Astrocyte of the spinal cord (primary cell): ENCODE measurements around the gene TESMIN.

Experiments
- DNase-seq: peaks from one replicate; pipeline ENCODE4 v3.0.0; 2011; ENCODE audit warnings: low read depth, low spot score
- H3K4me3 ChIP-seq: 2 replicates; pipeline ENCODE4 v1.5.1; 2011; ENCODE audit warnings: low read depth, mild to moderate bottlenecking, low read length, moderate library complexity
- CTCF ChIP-seq: IDR thresholded peaks from 2 replicates; pipeline ENCODE4 v1.5.1; 2012; ENCODE audit warnings: low read depth, mild to moderate bottlenecking, low read length, inconsistent platforms
- in situ Hi-C: cut with HindIII; loops from 2 replicates; pipeline ENCODE4 v1.10.0; 2017; ENCODE audit warnings: low sequenced_read_pairs

TESMIN gene

GRCh38 chr11:68743539-68743938, 7.8 kb downstream of the TESMIN start:
- in situ Hi-C loops: no loop called here
- DNase-seq: no peak
- no peak overlapping the region for H3K4me3 ChIP-seq
- no peak for TF ChIP-seq CTCF

- in situ Hi-C loops: no loop called here
- TF ChIP-seq CTCF: no peak
- no peak overlapping the region for H3K4me3 ChIP-seq
- DNase-seq: no peak
These were observed 9.9 kb downstream of the TESMIN start for GRCh38 chr11:68741463-68741862.

GRCh38 chr11:68735646-68736045, 15.7 kb downstream of the TESMIN start:
- TF ChIP-seq CTCF: no peak
- DNase-seq: no peak
- in situ Hi-C loops: no loop called here

GRCh38 chr11:68735125-68735524, 16.2 kb downstream of the TESMIN start:
- H3K4me3 ChIP-seq: no peak overlapping the region
- in situ Hi-C loops: no loop called here
- no peak for TF ChIP-seq CTCF
- DNase-seq: no peak

More at GRCh38 chr11:68735646-68736045, 15.7 kb downstream of the TESMIN start:
- H3K4me3 ChIP-seq: no peak overlapping the region

- in situ Hi-C loops: no loop called here
- DNase-seq: no peak
- no peak overlapping the region for H3K4me3 ChIP-seq
- no peak for TF ChIP-seq CTCF
These were observed 17.2 kb downstream of the TESMIN start for GRCh38 chr11:68734111-68734510.

- DNase-seq: peak; percentile 10
- H3K4me3 ChIP-seq: no peak overlapping the region
- peak; percentile 21 for TF ChIP-seq CTCF
- in situ Hi-C loops: no loop called here
These were observed 23.5 kb downstream of the TESMIN start for GRCh38 chr11:68727783-68728182.

GRCh38 chr11:68724293-68724692, 27.0 kb downstream of the TESMIN start:
- in situ Hi-C loops: no loop called here
- DNase-seq: no peak
- no peak for TF ChIP-seq CTCF
- no peak overlapping the region for H3K4me3 ChIP-seq
